HG02678 (cell line): ENCODE data around the gene FOXD2.
"Not testable (repeated sequence)": the region's sequence is repeated elsewhere in the genome, so short reads cannot be mapped to it uniquely, and the experiment has no call there.

Experiments
- ATAC-seq: cut with Tn5 transposase; IDR thresholded peaks from one replicate; pipeline ENCODE4 v1.9.1; 2021; ENCODE audit warnings: mild to moderate bottlenecking, moderate library complexity; ENCODE audit not compliant: unreplicated experiment

The FOXD2 gene

DNA sequence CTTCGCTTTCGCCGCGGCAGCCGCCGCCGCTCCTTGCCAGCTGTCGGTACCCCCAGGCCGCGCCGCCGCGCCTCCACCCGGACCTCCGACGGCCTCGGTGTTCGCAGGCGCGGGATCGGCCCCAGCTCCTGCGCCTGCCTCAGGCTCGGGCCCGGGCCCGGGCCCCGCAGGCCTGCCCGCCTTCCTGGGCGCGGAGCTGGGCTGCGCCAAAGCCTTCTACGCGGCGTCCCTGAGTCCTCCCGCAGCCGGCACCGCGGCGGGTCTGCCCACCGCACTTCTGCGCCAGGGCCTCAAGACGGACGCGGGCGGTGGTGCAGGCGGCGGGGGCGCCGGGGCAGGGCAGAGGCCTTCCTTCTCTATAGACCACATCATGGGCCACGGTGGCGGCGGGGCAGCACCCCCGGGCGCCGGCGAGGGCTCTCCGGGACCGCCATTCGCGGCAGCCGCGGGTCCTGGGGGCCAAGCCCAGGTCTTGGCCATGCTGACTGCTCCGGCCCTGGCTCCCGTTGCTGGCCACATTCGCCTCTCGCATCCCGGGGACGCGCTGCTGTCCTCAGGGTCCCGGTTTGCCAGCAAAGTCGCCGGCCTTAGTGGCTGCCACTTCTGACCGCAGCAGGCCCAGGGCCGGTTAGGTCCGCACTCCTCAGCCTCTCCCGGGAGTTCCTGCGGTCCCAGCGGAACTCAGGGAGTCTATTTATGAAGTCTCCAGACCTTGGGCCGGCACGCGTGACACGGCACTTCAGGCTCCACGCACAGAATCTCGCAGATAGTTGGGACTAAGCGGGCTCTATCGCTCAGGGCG, 1.4 kb downstream of the FOXD2 start:
- ATAC-seq = no peak

DNA sequence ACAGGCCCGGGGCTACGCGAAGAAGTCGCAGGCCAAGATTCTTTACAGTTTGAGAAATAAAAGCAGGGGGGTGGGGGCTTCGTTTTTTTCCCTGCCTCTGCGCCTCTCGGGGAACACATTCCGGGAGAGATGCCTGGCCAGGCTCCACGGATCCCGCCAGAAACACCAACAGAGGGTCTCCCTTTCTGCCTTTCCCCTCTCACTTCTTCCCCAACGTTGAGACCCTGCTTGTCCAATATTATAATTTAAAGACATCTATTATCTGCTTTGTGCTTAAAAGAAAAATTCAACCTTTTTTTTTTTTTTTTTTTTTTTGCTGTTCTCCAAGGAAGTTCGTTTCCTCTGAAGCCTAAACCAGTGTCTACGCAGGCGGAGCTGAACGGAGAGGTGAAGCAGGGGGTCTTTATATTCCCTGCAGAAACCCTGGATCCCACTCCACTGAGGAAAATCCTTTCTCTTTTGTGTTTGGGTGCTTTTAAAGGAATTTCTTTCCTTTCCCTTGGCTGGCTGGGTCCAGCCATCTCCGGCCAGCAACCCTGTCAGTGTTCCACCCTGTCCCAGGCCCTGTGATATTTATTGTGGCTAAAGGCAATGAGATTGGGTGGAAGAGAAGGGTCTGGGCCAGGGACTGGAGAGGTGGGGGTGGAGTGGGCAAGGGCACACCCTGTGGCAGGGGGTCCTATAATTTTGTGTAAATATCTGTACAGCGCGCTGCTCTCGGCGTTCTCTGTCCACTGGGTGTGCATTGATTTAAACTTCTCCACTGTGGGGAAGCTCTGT, 2.2 kb downstream of the FOXD2 start:
- ATAC-seq = no peak

DNA sequence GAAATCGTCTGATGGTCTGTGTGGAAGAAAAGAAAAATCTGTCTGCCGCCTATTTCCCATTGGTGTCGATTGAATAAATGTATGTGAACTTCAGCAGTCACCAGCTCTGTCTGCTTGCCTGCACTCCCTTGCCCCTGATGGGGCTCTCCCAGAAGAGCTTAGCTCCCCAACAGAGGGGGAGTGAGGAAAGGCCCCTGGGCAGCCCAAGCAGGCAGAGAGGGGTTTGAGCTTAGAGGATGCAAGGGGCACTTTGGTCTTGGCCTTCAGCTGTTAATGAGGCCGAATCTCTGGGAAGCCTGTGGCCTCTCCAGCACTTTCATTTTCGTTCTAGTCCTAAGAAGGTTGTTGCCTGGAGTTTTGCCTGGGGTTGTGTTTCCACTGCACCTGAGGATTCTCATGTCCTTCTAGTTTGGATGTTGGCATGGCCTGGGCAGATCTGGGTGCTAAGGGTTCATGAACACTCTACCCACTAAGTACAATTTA, 2.8 kb downstream of the FOXD2 start:
- no peak for ATAC-seq

DNA sequence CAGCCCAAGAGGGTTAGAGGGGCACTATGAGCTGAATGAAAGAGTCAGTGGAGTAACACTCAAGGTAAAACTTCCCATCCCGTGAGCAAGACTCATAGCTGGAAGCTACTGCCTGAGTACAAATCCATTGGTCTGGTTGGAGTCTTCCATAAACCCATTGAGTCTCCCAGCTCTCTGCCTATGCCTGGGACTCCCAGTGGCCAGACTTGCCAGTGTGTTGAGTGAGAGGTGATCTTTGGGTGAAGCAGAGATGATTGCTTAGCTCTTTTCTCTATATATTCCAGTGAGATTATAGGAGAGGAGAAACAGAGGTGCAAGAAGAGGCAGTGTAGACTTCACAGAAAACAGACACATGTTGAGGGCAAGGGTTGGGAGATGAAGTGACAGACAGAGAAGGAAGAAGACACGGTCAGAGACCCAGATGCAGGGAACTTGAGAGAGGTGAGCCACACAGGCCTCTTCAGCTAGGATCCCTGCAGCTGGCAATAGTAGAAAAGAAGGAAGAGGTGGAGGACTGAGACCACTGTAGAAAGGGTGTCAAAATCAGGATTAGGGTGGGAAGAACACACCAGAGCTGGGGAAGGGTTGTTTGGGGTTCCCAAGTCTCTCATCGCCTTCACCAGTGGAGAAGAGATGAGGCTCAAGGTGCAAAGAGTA, 3.7 kb downstream of the FOXD2 start:
- ATAC-seq = no peak

DNA sequence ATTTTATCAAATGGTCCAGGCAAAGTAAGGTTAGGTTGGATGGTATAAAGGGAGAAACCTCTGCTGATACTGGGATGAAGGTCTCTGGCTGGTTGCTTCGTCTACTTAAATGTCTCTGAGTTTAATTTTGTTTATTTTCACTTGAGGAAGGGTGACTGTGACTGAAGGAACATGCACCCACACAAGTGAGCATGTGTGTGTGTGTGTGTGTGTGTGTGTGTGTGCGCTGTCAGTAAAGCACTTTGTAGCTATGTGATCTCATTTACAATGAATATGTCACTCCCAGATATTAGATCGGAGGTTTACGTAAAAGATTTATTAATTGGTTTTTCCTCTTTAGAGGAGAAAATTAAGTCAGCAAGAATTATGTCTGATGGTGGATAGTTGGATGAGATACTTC, 4.4 kb downstream of the FOXD2 start:
- no peak for ATAC-seq

DNA sequence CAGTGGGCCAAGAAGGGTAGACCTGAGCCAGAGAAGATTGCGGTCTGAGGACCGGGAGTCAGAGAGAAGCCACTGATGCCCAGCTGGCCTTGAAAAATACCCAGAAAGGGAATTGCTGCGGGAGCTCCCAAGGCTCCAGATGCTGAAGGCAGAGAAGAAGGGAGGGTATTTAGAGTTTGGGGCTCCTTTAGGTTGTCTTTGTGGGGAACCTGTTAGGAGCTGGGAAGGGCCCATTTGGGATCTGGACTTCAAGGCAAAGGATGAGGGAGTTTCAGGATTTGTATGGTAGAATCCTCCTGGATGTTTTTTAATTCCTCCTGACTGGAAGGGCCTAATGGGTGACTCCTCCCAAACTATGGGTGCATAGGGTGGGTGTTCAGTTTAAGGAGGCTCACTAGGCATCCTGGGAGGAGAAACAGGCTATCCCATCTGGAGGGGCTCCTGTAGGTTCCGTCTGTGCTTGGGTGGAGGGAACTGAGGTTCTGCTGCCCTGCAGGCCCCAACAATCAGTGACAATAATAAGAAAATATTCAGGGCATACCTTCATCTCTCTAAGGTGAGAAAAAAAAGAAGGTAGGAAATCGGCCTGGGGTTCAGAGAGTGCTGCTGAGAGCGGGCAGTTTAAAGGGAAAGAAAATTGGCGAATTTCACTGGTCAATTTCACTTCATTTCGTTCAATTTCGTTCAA, 5.1 kb downstream of the FOXD2 start:
- no peak for ATAC-seq

DNA sequence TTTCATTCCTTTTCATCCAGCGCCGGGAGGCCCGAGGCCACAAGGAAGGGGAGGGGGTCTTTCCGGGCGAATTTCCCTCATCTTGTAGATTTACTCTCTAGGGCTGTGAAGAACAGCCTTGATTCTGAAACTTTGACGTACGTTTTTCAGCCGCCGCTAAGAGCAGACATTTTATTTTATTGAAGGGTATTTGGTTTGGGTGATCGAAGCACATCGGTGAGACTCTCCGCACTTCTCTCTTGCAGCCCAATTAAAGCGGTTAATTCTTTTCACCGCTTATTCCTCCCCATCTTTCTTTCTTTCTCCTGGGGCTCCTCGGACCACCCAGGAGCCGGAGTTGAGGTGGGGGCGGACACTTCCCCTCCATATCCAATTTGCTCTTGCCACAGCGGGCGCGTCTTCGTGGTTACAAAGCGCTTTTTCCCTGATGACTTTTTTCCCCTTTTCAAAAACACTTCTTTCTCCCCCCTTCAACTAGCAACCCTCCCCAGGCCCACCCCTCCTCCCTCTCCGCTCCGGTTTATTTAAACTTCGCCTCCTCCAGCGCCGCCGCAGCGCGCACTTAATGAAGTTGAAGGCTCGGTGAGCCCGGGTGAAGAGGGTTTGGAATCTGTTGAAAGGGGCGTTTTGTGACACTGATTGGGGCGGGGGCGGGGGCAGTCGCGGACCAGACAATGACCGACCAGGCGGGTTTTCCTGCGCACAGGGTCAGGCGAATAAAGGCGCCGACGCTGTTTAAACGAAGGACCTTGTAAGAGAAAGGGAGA, 5.9 kb downstream of the FOXD2 start:
- ATAC-seq = no peak

DNA sequence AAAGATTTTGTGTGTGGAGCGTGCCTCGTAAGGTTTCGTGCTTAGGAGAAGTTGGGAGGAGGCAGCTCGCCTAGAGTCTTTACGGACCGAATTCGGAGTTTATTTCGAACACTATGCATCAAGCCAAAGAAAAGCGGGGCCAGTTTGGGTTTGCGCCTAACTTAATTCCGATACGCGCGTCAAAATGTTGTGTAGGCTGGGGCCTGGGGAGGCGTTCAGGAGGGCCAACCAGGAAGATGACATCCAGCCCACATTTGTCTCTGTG, 6.4 kb downstream of the FOXD2 start:
- no peak for ATAC-seq

DNA sequence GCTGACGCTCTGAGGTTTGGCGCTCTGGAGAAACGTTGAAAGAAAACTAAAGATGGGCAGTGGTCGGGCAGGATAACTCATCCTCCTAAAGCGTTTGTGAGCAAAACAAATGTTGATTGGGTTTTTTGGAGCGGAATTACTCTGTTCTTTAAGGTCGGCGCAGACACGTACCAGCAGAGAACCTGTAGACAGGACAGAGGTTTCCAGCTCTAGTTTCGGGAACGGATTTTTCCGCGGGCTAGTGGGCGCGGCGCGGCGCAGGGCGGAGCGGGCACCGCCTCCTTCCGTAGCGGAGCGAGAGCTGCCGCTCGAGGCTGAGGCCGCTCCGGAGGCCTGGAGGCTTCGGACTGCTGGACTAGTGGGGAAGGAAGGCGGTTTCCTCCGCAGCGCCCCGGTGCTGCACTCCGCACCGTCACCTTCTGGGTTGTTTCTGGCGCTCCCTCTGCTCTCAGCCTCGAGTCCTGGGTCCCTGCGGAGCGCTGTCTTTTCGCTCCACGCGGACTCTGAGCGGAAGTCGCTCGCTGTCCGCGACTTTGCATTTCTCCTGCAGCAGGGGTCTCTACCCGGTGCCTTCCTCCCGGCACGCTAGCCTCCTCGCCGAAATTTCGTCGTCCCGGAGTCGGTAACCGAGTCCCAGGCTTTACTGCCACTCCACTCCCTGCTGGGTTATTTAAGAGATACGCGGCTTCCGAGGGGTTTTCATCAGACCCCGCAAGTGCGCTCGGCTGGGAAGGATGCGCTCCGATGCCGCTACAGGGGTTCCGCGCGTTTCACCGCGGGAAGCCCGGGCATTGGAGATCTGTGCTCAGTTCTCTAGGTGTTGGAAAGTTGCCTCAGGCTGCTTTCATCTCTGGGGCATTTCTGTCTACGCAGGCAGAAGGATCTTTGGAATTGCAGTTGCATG, 7.0 kb downstream of the FOXD2 start:
- ATAC-seq = no peak

DNA sequence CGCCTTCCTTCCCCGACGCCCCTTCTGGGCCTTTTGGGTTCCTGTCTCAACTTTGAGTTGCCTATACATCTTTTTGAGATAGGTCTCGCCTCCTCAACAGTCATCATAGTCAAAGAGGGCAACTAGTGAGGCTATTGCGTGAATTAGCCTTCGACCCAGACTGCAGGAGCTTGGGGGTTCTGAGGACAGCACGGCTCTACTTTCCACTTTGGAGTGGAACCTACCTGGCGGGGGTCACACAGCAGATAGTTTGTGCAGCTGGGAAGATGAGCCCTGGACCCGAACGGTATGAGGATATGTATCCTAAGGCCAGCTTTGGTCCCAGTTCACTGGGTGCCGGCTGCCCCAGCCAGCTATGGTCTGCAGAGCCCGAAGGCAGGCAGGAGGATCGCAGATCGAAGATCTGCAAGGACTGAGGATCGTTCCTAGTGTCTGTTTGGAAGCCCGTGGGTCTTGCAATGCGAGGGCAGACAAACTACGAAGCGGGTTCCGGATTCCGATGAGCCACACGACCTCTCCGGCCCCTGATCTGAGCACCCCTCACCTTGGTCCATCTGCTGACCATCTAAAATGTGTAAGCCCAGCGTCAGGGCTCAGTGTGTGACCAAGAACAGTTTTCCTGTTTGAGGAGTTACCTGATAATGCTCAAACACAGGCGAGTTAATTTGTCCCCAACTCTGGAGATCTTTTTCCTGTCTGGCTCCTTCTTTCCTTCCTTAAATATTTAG, 8.1 kb downstream of the FOXD2 start:
- no peak for ATAC-seq

DNA sequence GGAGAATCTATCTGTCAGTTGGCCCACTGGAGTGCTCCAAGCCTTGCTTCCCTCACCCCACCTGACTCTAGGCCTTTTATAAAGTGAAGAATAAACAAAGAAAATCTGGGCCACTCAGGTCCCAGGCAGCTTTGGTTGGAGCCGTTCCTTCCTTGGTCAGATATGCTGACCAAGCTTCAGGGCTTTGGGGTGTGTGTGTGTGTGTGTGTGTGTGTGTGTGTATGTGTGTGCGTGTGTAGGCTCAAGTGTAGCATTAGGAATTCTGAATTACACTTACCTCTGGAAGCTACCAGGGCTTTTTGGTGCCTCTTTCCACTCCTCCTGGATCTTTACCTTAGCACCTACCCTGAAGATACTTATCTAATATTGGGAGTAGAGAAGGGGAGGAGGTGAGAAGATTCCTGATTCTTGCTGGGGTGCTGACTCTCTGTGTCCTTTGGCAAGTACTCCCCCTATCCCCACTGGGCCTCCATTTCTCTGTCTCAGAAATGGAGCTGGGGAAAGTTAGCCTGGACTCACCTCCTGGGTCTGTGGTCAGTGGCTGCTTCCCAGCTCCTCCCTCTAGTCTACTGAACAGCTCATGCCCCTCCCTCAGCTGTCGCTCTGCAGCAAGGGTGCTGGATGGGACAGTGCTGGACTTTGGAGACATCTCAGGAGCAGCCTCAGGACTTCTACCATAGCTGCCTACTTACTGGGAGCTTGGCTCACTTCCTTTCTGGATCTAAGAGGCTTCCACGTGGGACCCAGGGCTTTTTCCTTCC, 10.8 kb downstream of the FOXD2 start:
- ATAC-seq = no peak

DNA sequence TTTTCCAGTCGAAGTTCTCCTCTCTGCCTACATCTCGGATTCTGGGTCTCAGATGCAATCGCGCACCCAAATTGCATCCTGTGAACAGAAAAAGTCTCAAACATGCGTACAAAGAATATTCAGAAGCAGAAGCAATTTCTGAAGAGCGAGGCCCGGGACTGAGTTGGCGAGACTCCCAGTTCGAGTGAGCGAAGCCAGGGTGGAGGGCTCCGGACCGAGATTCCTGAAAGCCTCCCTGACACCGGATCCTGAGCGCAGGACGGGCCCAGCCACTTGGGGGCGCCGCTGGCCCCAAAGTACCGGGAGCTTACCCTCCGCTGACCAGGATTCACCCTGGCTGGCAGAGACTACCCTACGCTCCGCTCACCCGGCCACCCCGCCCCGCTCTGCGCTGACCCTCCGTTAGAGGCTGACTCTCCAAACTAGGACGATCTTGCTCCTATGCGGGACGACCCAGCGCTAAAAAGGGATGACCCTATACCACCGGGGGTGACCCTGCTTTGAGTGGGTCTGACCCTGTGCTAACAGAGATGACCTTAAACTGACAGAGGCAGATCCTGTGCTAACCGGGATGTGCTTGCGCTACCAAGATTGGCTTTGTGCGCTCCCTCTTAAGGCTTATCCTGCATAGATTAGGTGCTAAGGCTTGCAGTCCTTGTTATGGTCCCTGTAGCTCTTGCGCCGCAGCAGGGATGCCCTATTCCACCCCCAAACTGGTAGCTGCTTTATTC, 12.1 kb downstream of the FOXD2 start:
- ATAC-seq = no peak

DNA sequence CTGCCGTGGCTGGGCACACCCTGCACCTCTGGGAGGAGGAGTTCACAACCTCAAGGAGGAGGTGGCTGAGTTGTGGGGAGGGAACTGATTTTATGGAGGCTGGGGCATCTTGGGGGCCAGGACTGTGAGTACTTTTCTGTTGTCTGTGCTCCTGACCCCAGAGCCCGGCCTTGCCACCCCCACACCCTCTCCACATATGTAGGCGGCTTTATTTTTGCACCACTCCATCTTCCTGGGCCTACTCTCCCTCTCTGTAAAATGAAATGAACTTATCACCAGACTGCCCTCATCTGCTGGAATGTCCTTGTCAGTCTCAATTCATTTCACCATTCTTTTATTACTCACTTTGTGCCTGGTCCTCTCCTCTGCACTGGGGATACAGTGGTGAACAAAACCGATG, 12.8 kb downstream of the FOXD2 start:
- ATAC-seq = no peak

DNA sequence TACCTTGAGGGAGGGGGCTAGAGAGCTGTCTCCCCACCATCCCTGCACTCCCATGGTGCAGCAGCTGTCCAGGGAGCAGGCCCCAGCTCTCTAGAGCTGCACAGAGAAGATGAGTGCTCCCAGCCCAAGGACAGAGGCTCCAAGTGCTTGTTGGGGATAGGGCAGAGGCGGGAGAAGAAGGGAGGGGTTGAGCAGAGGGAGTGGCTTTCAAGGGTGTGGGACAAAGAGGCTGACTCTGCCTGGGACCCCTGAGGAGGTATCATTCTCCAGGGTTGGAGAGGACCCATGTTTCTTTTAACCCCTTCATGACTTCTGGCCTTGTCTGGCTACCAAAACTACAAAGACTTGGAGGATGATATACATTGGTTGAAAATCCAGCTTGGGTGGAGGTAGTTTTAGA, 14.6 kb downstream of the FOXD2 start:
- no peak for ATAC-seq

DNA sequence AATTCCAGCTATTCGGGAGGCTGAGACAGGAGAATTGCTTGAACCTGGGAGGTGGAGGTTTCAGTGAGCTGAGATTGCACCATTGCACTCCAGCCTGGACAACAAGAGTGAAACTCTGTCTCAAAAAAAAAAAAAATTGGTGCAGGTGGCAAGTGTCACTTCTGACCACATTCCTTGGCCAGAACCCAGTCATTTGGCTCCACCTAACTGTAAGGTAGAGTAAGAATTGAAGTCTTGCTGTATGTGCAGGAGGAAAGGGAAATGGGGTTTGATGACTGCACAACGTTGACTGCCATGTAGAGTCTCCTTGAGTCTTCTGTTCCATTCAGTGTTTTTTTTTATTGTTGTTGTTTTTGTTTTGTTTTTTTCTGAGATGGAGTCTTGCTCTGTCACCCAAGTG, 16.1 kb downstream of the FOXD2 start:
- ATAC-seq = not testable (repeated sequence)

DNA sequence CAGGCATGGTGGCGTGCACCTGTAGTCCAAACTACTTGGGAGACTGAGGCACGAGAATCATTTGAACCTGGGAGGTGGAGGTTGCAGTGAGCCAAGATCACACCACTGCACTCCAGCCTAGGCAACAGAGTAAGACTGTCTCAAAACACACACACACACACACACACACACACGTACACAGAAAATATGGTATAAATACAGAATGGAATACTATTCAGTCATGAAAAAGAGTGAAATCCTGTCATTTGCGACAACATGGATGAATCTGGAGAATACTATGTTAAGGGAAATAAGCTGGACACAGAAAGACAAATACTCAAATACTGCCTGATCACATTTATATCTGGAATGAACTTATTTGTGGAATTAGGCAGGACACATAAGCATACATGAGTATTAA, 18.4 kb downstream of the FOXD2 start:
- no peak for ATAC-seq

DNA sequence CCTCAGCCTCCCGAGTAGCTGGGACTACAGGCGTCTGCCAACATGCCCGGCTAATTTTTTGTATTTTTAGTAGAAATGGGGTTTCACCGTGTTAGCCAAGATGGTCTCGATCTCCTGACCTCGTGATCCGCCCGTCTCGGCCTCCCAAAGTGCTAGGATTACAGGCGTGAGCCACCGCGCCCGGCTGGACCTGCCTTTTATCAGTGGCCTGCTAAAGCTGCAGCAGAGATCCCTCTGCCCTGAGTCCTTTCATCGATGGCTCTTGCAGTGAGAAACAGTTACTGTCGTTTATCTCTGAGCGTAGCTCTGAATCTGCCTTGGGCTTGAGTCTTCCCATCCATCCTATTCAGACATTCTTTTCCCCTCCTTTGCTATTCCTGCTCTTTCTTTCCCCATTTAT, 19.7 kb downstream of the FOXD2 start:
- not testable (repeated sequence) for ATAC-seq
